Panc1 (cell line): ENCODE measurements around the gene PTPN4. TPM values are rescaled to one million over a fixed set of nuclear protein-coding genes. Genes with fewer than 3 reads are reported as not detected.

Experiments used
- ATAC-seq: fragments of 200-7000 bp; cut with Tn5 transposase; 2 replicates; pipeline ENCODE4 v1.9.1; 2020; ENCODE audit warnings: mild to moderate bottlenecking, moderate library complexity
- BruUV-seq: library from RNA; stranded (reverse); fragments of 400-500 nt; replicated peaks from 2 replicates; lab custom pipeline; 2021; lab: Mats Ljungman, UMichigan
- CTCF ChIA-PET: fragments of 300-600 bp; sonication (Branson Sonifier 250); formaldehyde crosslinking; loops from one replicate; lab custom pipeline; 2022; ENCODE audit warnings: antibody characterized with exemption; lab: Charles Lee
- POLR2A ChIA-PET: fragments of 300-600 bp; sonication (Branson Sonifier 250); formaldehyde crosslinking; loops from one replicate; lab custom pipeline; 2022; ENCODE audit warnings: antibody characterized with exemption; lab: Charles Lee
- DNase-seq: peaks from one replicate; pipeline ENCODE4 v3.0.0-alpha.2; 2010; ENCODE audit warnings: low read depth, low spot score
- H3K27ac ChIP-seq: 2 replicates; pipeline ENCODE4 v1.5.1; 2011; ENCODE audit warnings: mild to moderate bottlenecking, low read length, inconsistent platforms
- H3K27me3 ChIP-seq: fragments of 200-500 bp; sonication (Bioruptor generic); 2 replicates; pipeline ENCODE4 v1.6.0; 2014; ENCODE audit warnings: low read length, inconsistent platforms; ENCODE audit not compliant: control insufficient read depth, insufficient read depth
- H3K36me3 ChIP-seq: fragments of 200-500 bp; sonication (Bioruptor generic); 2 replicates; pipeline ENCODE4 v1.5.1; 2014; ENCODE audit warnings: inconsistent platforms, mild to moderate bottlenecking, low read length, moderate library complexity; ENCODE audit not compliant: control insufficient read depth, insufficient read depth
- H3K4me1 ChIP-seq: 2 replicates; pipeline ENCODE4 v1.5.1; 2011; ENCODE audit warnings: inconsistent platforms, mild to moderate bottlenecking, low read length, moderate library complexity; ENCODE audit not compliant: control insufficient read depth, insufficient read depth
- H3K4me3 ChIP-seq, 2 experiments: 2 replicates each; pipeline ENCODE4 v1.5.1; 2011 to 2012; ENCODE audit warnings: low read depth in 2 of 2, low read length in 2 of 2, mild to moderate bottlenecking in 2 of 2, inconsistent platforms in 1 of 2, moderate library complexity in 1 of 2
- H3K9me3 ChIP-seq: fragments of 200-500 bp; sonication (Bioruptor generic); 2 replicates; pipeline ENCODE4 v1.5.1; 2014; ENCODE audit warnings: low read depth, mild to moderate bottlenecking, inconsistent platforms, low read length, moderate library complexity; ENCODE audit not compliant: control insufficient read depth, insufficient read depth
- POLR2AphosphoS5 ChIP-seq: IDR thresholded peaks from 2 replicates; pipeline ENCODE4 v1.6.1; 2012; ENCODE audit warnings: mild to moderate bottlenecking, low read depth, low read length, moderate library complexity
- REST ChIP-seq, 2 experiments: IDR thresholded peaks; 2 replicates each; pipeline ENCODE4 v1.6.1; 2011 to 2012; ENCODE audit warnings: low read depth in 2 of 2, control low read depth in 1 of 2, low read length in 1 of 2, mild to moderate bottlenecking in 1 of 2, moderate library complexity in 1 of 2; ENCODE audit not compliant: insufficient read depth in 1 of 2
- SIN3A ChIP-seq: IDR thresholded peaks from 2 replicates; pipeline ENCODE4 v1.6.1; 2012; ENCODE audit warnings: low read depth, mild to moderate bottlenecking, low read length, moderate library complexity, borderline replicate concordance; ENCODE audit not compliant: insufficient read depth
- TCF7L2 ChIP-seq: IDR thresholded peaks from 2 replicates; pipeline ENCODE4 v1.6.1; 2011; ENCODE audit warnings: mild to moderate bottlenecking, low read depth, low read length, inconsistent platforms
- in situ Hi-C: cut with HindIII; loops from 2 replicates; pipeline ENCODE4 v1.10.0; 2016; ENCODE audit warnings: low sequenced_read_pairs, low pct_unique_long_range_greater_than_20kb
- intact Hi-C: fragments of 100-400 bp; cut with micrococcal nuclease; formaldehyde crosslinking; loops from one replicate; pipeline ENCODE4 v1.10.0; 2022; ENCODE audit not compliant: unreplicated experiment
- total RNA-seq: library from RNA; stranded (reverse); gene quantifications from one replicate; pipeline ENCODE4 v1.2.1, GENCODE V29; 2021; ENCODE audit not compliant: unreplicated experiment
- TF ChIP-seq, protein P1 (sequence below): fragments of 450-650 bp; IDR thresholded peaks from 2 replicates; pipeline ENCODE4 v1.5.1; 2017; ENCODE audit warnings: mild to moderate bottlenecking

The PTPN4 gene
- total RNA-seq, 1 experiment from 2014 or later, result 45.9 TPM

DNA sequence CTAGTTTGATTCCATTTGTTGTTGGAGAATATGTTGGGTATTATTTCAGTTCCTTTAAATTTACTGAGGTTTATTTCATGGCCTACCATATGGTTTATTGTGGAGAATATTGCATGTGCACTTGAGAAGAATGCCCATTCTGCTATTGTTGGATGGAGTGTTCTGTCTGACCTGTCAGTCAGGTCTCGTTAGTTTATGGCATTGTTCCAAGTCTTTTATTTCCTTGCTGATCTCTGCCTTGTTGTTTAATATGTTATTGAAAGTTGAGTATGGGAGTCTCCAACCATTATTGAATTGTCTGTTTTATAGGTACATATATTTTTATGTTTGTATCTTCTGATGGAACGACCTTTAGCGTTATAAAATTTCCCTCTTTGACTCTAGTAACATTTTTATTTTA lies 86.3 kb downstream of the PTPN4 start:
- ChIA-PET CTCF (no interaction called here), POLR2A (no interaction called here)
- ATAC-seq (no peak), DNase-seq (no peak)
- H3K36me3 ChIP-seq, result no peaks in the 10 kb centered on the region
- no peaks in the 10 kb centered on the region for H3K4me1 ChIP-seq
- BruUV-seq, result no TSS peak
- H3K27ac ChIP-seq, result no peak overlapping the region
- no peak overlapping the region for H3K4me3 ChIP-seq
- intact Hi-C loops (no loop called here), in situ Hi-C loops (no loop called here)
- H3K9me3 ChIP-seq, result peaks cover 10% of the 10 kb centered on the region; the same call in 1 of the 2 replicates
- TF ChIP-seq TCF7L2 (no peak), REST (IDR thresholded peaks at IDR 0.05; ENCODE audit: insufficient read depth in 1 of 2, low read depth in 2 of 2, low read length in 1 of 2) (no peak), SIN3A (no peak), POLR2AphosphoS5 (no peak)
- TF ChIP-seq, protein P1, sequence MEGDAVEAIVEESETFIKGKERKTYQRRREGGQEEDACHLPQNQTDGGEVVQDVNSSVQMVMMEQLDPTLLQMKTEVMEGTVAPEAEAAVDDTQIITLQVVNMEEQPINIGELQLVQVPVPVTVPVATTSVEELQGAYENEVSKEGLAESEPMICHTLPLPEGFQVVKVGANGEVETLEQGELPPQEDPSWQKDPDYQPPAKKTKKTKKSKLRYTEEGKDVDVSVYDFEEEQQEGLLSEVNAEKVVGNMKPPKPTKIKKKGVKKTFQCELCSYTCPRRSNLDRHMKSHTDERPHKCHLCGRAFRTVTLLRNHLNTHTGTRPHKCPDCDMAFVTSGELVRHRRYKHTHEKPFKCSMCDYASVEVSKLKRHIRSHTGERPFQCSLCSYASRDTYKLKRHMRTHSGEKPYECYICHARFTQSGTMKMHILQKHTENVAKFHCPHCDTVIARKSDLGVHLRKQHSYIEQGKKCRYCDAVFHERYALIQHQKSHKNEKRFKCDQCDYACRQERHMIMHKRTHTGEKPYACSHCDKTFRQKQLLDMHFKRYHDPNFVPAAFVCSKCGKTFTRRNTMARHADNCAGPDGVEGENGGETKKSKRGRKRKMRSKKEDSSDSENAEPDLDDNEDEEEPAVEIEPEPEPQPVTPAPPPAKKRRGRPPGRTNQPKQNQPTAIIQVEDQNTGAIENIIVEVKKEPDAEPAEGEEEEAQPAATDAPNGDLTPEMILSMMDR, result no peak
- H3K27me3 ChIP-seq, result no peaks in the 10 kb centered on the region

- intact Hi-C loops (no loop called here), in situ Hi-C loops (no loop called here)
- H3K4me1 ChIP-seq, result no peaks in the 10 kb centered on the region
- no peak overlapping the region for H3K27ac ChIP-seq
- CTCF ChIA-PET, result no interaction called here
- TF ChIP-seq, protein P1, result no peak
- no peak for TF ChIP-seq TCF7L2
- no peak for TF ChIP-seq POLR2AphosphoS5
- no peak for TF ChIP-seq REST (IDR thresholded peaks at IDR 0.05; ENCODE audit: insufficient read depth in 1 of 2, low read depth in 2 of 2, low read length in 1 of 2)
- no peaks in the 10 kb centered on the region for H3K27me3 ChIP-seq
- DNase-seq (no peak), ATAC-seq (no peak)
- peaks cover 30% of the 10 kb centered on the region for H3K9me3 ChIP-seq
- H3K36me3 ChIP-seq, result no peaks in the 10 kb centered on the region
- no peak overlapping the region for H3K4me3 ChIP-seq
- no TSS peak for BruUV-seq
- POLR2A ChIA-PET, result no interaction called here
Observed at GRCh38 chr2:119849838-119850565, 90.3 kb downstream of the PTPN4 start.
